NOMO-1 treated with dmso at 0.1 percent for 144 hours (cell line): ENCODE results near the gene FMNL1.

Source experiments
- DNase-seq: peaks from one replicate; lab custom pipeline; 2025; ENCODE audit not compliant: unreplicated experiment; lab: John Stamatoyannopoulos, UW

Gene FMNL1, protein sequence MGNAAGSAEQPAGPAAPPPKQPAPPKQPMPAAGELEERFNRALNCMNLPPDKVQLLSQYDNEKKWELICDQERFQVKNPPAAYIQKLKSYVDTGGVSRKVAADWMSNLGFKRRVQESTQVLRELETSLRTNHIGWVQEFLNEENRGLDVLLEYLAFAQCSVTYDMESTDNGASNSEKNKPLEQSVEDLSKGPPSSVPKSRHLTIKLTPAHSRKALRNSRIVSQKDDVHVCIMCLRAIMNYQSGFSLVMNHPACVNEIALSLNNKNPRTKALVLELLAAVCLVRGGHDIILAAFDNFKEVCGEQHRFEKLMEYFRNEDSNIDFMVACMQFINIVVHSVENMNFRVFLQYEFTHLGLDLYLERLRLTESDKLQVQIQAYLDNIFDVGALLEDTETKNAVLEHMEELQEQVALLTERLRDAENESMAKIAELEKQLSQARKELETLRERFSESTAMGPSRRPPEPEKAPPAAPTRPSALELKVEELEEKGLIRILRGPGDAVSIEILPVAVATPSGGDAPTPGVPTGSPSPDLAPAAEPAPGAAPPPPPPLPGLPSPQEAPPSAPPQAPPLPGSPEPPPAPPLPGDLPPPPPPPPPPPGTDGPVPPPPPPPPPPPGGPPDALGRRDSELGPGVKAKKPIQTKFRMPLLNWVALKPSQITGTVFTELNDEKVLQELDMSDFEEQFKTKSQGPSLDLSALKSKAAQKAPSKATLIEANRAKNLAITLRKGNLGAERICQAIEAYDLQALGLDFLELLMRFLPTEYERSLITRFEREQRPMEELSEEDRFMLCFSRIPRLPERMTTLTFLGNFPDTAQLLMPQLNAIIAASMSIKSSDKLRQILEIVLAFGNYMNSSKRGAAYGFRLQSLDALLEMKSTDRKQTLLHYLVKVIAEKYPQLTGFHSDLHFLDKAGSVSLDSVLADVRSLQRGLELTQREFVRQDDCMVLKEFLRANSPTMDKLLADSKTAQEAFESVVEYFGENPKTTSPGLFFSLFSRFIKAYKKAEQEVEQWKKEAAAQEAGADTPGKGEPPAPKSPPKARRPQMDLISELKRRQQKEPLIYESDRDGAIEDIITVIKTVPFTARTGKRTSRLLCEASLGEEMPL

GRCh38 chr17:45221081-45222013 is at the start of gene FMNL1:
FMNL1 (plus strand) TSS chr17:45221885; CDS start chr17:45222125, 240 bp downstream.
- DNase-seq: peak; percentile 70

GRCh38 chr17:45172232-45172540 is 49.5 kb upstream of the FMNL1 start:
- no peak for DNase-seq

DNA sequence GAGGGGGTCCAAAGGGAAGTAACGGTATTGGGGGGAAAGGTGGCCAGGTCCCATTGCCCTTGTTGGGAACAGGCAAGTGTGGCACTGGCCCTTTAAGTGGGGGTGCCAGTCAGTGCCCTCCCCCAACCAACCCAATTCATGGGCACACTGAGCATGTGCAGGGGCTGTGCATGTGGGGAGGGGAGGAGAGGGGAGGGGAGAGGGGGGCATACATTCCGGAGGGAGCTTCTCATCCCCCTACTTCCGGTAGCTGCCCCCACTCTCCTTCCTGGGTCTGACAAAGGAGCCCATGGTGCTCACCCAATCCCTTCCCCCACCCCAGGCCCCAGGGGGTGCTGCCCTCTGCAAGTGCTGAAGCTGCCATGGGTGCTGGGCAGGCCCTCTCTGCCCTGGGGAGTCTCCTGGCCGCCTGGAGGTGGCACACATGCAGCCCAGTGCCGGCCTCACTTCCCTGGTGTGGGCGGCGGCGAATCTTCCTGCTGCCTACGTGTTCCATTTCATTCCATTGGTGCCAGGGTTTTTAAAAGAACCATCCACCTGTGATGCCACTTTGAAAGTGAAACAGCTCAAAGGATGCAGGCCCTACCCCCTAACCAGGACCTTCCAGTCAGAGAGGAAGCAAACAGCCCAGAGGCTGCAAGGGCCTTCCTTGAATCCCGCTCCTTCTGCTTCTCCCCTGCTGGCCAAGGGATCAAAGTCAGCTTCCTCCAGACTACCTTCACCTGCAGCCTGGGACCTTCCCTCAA is 49.0 kb upstream of the FMNL1 start:
- no peak for DNase-seq

GRCh38 chr17:45175759-45176115 is 45.9 kb upstream of the FMNL1 start:
- DNase-seq: no peak

DNA sequence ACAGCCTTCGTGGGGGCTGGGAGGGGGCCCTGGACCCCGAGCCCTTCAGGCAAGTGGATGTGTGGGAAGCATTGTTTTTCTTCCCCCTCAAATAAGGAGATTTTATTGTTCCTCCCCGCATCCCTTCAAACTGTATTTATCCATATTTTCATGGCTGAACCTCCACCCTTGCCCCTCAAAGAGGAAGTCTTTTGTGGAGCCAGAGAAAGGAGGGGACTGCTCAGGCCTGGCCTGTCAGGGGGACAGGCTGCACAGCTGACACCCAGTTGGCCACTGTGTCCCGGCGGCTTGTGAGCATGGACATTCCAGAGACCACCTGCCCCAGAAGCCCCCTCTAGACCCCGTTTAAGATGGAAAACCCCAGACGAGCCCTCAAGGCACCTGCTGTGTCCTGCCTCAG is 44.1 kb upstream of the FMNL1 start:
- no peak for DNase-seq

GRCh38 chr17:45184144-45184543 is 37.5 kb upstream of the FMNL1 start:
- no peak for DNase-seq

DNA sequence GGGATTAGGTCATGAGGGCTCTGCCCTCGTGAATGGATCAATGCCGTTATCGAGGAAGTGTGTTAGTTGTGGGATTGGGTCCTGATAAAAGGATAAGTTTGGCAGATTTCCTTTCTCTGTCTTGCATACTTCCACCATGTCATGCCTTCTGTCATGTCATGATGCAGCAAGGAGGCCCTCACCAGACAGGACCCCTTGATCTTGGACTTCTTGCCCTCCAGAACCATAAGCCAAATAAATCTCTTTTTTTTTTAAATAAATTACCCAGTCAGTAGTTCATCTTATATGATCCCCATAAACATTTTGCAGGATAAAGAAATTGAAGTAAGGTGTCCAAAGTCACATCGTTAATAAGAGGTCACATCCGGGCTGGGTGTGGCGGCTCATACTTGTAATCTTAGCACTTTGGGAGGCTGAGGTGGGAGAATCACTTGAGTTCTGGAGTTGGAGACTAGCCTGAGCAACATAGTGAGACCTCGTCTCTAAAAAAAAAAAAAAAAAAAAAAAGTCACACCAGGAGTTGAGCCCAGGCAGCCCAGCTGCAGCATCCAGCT is 34.8 kb upstream of the FMNL1 start:
- DNase-seq: no peak

- DNase-seq: no peak
These were observed 32.7 kb upstream of the FMNL1 start for GRCh38 chr17:45189009-45189408.

- no peak for DNase-seq
These were observed 31.0 kb upstream of the FMNL1 start for GRCh38 chr17:45190503-45191255.

GRCh38 chr17:45195424-45195823 is 26.3 kb upstream of the FMNL1 start:
- DNase-seq: no peak

DNA sequence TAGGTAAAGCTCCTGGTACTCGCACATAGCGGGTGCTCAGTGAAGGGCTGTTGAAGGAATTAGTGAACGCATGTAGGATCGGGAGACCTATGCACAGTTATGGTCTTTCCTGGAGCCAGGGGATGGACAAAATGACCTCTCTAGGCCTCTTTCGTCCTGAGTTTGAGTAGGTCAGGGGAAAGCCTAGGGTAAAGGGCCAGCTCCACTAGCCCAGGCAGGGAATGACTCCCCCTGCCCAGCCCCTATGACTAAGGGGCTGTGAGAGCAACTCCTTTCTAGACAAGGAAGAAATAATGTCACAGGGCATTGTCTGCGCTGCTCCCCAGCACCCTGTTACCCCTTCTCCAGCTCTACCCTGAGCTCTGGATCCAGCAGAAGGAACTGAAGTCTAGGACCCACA is 24.6 kb upstream of the FMNL1 start:
- no peak for DNase-seq

- DNase-seq: peak; percentile 88
These were observed 23.9 kb upstream of the FMNL1 start for GRCh38 chr17:45197555-45198334.

- peak; percentile 74 for DNase-seq
These were observed 21.0 kb upstream of the FMNL1 start for GRCh38 chr17:45200701-45201100.

DNA sequence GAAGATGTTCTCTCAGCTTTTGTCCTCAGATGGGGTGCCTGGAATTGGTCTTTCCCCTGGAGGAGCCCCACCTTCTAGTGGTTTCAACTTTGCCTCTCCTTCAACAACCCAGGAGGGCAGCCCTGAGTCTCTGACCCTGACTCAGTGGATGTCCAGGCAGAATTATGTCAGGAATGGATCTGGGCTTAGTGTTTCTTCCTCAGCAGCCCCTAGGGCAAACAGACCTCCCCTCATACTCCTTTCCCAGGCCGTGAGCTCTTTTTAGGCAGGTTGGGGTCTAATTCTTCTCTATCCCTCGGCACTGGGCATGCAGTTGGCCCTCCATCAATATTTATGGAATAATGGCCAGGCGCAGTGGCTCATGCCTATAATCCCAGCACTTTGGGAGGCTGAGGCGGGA is 20.2 kb upstream of the FMNL1 start:
- DNase-seq: no peak

DNA sequence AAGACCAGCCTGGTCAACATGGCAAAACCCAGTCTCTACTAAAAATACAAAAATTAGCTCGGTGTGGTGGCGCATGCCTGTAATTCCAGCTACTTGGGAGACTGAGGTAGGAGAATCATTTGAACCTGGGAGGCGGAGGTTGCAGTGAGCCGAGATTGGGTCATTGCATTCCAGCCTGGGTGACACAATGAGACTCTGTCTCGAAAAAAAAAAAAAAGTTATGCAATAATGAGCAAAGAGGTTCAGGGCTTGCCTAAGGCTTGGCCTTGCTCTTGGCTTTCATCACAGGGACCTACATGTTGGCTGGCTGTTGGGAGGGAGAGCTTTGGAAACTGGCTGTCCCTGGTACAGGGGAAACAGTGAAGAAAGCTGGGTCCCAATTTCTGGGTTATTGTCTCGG is 19.8 kb upstream of the FMNL1 start:
- DNase-seq: peak; percentile 74

GRCh38 chr17:45218895-45219661 is 2.6 kb upstream of the FMNL1 start:
- DNase-seq: peak; percentile 48

DNA sequence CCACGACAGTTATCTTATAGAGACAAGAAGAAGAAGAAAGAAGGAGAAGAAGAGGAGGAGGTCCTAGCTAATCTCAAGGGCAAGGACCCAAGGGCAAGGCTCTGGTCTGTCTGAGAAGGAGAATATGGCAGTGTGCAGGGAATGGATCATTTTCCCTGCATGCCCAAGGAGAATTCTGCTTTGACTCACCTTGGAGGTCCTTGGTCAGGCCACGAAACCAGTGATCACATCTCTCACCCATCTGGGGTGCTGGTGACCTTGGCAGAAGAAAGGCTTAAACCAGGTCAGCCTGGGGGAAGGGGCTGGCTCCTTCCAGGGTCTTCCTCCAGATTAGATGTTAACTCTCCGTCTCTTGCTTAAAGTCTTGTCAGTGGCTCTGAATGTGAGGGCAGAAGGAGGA is 1.6 kb upstream of the FMNL1 start:
- DNase-seq: no peak

DNA sequence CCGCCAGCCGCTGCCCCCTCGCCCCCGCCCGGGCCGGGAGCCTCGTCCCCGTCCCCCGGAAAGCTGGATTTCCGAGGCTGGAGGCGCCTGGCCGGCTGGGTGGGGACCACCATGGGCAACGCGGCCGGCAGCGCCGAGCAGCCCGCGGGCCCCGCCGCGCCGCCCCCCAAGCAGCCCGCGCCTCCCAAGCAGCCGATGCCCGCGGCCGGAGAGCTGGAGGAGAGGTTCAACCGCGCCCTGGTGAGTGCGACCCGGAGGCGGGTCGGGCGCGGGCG is 266 bp downstream of the FMNL1 start:
- DNase-seq: no peak
